HG02885 (cell line): Measurements from ENCODE around the gene ACADVL.

Experiments used
- ATAC-seq: cut with Tn5 transposase; IDR thresholded peaks from one replicate; pipeline ENCODE4 v1.9.1; 2021; ENCODE audit warnings: mild to moderate bottlenecking; ENCODE audit not compliant: unreplicated experiment, poor library complexity

Gene ACADVL

DNA sequence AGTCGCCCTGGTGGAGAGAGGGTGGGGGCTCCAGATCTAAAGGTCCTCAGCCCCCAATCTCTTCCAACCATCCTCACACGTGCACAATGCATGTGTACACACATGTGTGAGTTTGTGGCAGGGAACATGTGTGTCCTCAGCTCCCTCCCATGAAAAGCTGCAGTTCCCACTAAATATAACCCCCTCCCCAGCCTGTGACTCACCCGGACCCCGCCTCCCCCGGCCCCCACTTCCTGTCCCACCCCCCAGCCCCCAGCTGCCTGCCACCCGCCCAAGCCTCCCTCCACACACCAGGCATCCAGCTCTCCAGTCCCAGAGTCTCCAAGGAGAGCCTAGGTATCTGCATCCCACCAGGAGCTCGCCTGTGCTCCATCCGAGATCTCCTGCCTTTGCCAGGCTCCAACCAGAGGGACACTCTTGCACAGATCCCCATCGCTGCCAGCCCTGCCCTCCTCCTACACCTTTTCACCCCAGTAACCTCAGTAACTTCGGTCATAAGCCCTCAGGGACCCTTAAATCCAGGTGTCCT is 4.0 kb upstream of the ACADVL start:
- ATAC-seq: no peak

DNA sequence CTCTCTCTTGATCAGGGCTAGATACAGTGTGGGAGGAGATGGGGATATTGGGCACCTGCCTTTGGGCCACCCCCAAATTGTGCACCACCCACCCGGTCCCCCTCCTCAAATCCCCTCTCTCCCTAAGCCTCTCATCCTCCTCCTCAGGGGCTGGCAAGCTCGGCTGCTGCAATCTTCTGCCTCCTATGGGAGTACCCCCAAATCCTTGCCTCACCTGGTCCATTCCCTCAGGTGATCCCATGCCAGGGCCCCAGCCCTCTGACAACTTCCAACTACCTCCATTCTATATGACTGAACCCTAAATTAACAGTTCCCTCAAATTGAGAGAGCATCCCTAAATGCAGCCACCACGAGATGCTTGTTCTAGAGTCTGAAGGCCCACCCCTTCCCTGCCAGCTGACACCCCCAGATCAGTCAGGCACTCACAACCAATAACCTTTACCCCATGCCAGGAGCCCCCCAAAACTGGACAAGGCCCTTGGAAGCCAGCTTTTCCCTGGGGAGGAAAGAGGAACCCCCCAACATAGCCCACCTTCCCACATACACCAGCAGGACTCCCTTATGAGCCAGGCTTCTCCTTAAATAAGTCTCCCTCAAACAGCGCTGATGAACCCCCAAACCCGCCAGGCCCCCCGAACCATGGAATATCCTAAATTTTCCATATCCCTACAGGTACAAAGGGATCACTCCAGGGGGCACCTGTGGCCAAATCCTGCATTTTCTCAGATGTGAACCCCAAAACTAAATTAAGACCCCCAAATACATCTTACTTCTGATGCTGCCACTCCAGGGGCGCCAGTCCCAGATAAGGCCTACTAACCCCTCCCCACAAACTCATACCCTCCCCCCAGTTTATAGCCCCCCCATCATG is 3.3 kb upstream of the ACADVL start:
- no peak for ATAC-seq

DNA sequence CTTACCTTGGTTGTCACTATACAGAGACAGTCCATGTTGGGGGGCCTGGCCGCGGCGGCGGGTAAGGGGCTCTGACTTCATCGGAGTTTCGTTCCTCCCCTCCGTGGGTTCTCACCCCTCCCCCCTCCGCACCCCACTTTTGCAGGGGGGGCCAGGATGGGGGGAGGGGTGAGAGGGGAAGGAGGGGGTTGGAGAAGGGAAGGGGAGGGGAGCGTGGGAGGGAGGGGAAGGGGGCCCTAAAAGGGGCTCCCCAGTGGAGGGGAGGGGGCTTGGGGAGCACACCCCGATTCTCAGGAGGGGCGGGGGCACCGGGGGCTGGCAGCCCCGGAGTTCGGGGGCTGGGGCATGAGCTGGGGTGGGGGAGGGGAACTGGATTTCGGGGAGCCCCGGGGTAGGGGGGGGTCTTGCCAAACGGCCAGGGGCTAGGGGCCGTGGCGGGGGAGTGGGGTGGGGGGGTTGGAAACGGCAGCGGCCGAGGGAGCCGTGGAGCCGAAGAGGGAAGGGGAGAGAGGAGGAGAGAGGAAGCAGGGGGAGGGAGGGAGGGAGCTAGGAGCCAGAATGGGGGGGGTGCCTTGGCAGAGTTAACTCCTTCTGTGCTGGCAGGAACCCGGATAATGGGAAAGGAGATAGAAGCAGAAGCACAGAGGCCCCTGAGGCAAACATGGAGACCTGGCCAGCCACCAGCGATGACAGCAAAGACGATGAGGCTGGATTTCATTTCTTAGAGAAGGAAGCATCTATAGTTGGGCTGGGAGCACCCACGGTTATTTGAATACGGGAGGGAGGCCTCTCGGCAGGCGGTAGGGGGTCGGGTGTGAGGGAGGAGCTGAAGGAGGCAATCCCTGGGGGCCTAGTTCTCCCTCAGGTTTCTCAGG is 2.4 kb upstream of the ACADVL start:
- ATAC-seq: no peak

DNA sequence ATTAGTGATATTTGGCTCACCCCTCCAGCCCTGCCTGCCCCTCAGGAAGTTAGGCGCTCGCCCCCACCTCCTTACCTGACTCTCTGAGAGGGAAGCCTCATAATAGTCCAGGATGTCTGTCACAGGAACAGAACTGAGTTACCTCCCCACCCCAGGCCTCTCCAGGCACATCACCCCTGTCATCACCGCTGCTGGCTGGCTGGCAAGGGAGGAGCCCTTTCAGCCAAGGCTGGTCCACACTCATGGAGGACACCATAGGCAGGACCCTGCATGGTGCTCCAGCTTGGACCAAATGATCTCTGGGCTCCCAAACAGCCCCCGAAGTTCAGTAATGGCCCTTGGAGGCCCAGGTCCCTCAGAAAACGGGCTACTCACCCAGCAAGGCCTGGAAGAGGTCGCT is 1.6 kb upstream of the ACADVL start:
- ATAC-seq: no peak

DNA sequence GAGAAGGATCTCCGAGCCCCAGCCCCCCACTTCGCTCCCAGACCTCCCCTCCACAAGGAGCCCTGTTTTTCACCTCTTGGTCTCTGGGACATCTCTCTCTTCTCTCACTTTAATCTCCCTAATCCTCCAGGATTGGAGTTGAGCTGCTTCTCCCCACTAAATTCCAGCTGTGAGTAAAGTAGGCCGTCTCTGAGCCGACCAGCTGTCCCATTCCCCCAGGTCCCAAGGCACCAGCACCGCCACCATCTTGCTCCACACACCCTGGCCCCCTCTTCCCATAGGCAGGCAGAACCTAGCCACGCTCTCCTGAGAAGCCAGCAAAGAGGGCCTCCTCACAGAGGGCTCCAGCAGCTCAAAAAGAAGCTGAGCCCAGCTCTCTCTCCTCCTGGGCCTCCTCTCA is 980 bp upstream of the ACADVL start:
- no peak for ATAC-seq

DNA sequence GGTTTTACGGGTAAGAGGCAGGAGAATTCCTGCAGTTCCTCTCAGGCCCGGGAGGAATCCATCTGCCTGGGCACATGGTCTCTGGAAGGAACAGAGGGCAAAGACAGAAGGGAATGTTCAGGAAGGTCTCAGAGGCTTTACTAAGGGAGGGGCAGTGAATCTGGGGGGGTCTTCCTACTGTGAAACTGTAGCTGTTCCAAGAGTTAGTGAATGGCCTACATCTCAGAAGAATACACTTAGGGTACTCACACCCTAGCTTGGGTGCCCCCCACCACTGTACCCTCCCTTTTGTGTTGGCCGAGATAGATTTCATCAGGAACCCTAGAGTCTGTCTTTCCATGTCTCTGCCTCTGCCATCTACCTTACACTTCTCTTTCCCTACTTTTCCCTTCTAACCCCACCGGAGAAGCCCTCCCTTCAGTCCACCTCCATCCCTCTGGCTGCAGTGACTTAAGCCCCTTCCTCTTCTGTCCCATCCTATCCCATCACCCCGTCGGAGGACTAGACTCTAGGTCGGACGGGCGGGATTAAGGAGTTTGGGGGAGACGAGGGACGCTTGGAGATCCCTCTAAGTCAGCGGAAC is 418 bp upstream of the ACADVL start:
- ATAC-seq: no peak

DNA sequence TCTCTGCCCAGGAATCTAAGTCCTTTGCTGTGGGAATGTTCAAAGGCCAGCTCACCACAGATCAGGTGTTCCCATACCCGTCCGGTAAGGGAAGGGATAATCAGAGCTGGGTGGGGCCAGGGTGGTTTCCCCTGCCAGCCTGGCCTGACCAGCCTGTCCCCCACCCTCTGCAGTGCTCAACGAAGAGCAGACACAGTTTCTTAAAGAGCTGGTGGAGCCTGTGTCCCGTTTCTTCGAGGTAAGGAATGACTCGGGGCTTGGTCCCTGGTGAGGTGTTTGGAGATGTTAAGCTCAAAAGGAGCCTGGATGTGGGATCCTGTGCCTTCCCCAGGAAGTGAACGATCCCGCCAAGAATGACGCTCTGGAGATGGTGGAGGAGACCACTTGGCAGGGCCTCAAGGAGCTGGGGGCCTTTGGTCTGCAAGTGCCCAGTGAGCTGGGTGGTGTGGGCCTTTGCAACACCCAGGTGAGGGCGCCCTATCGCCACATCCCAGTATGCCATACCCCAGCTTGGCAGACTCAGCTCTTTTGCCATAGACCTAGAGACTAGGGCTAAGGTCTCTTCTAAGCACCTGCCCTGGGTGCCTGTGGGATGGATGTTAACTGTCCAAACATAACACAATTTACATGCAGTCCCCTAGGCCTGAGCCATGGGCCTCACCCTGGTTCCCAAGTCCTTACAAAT is 997 bp downstream of the ACADVL start:
- ATAC-seq: no peak

DNA sequence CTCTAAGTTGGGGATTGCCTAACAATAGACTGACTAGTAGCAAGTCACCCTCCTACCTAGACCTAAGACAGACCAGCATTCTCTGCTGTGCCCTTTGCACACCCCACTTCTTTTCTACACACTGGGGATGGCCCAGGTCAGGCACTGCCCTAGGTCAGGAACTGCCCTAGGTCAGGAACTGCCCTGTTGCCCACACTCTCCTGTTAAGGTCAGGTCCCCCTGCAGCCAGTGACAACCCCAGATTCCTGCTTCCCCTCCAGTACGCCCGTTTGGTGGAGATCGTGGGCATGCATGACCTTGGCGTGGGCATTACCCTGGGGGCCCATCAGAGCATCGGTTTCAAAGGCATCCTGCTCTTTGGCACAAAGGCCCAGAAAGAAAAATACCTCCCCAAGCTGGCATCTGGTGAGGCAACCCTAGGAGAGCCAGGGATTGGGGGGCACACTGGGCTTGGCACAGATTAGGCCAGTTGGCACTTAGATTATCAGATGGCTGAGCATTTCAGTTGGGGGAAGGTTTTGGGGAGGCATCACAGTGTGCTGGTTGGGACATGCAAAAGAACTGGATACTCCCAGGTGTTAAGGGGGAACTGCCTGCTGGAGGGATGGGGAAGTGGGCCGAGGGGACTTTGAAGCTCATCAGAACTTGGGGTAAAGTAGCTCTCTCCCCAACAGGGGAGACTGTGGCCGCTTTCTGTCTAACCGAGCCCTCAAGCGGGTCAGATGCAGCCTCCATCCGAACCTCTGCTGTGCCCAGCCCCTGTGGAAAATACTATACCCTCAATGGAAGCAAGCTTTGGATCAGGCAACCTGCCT is 1.7 kb downstream of the ACADVL start:
- no peak for ATAC-seq

DNA sequence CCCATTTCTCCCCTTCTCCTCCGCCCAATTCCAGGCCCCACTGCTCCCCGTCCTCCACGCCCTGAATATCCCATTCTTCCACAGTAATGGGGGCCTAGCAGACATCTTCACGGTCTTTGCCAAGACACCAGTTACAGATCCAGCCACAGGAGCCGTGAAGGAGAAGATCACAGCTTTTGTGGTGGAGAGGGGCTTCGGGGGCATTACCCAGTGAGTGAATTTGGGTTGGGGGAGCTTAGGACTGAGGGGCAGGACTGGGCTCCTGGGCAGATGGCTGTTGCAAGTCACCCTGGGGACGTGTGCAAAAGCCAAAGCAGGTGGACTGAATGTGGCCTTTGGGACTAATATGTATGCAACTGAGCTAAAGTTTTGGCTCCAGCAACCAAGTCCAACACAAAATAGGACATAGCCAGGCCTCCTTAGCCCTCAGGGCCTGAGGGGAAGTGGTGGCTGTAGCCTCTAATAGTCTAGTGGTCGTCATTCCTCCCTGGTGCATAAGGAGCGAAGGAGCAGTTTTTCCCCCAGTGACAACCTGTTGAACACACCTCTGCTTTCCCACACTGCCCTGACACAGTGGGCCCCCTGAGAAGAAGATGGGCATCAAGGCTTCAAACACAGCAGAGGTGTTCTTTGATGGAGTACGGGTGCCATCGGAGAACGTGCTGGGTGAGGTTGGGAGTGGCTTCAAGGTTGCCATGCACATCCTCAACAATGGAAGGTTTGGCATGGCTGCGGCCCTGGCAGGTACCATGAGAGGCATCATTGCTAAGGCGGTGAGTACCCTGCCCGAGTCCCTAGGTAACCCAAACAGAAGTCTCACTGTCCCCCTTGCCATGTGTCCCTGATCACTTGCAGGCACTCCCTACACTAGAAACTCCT is 2.6 kb downstream of the ACADVL start:
- no peak for ATAC-seq

DNA sequence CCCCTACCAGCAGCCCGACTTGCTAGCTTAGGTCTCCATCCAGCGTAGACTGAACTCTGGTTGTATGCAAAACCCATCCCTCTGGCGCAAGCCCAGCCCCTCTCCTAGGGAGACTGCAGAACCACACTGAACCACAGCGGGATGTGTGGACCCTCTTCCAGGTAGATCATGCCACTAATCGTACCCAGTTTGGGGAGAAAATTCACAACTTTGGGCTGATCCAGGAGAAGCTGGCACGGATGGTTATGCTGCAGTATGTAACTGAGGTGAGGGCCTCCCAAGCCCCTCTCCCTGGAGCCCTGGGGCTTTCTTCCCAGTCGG is 3.2 kb downstream of the ACADVL start:
- ATAC-seq: no peak

DNA sequence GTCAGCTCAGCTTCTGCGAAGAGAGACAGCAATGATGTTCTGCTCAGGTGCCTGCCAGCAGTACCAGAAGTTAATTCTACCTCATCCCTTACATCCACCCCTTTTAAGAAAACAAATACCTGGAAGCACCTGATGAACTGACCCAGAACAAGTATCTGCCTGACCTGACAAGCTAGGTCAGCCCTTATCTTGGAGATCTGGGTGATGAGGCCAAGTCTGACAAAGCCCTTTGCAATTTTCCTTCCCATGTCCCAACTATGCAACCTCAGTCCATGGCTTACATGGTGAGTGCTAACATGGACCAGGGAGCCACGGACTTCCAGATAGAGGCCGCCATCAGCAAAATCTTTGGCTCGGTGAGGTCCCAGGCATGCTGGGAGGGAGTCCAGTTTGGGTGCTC is 3.6 kb downstream of the ACADVL start:
- no peak for ATAC-seq

DNA sequence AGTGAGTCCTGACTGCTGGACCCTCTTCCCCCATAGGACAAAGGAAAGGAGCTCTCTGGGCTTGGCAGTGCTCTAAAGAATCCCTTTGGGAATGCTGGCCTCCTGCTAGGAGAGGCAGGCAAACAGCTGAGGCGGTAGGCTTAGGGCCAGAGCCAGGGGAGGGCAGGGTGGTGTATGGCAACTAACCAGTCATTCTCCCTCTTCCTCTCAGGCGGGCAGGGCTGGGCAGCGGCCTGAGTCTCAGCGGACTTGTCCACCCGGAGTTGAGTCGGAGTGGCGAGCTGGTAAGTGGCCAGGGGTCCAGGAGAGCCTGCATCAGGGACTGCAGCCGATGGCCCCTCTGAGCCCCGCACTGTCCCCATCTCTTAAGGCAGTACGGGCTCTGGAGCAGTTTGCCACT is 4.4 kb downstream of the ACADVL start:
- ATAC-seq: no peak

DNA sequence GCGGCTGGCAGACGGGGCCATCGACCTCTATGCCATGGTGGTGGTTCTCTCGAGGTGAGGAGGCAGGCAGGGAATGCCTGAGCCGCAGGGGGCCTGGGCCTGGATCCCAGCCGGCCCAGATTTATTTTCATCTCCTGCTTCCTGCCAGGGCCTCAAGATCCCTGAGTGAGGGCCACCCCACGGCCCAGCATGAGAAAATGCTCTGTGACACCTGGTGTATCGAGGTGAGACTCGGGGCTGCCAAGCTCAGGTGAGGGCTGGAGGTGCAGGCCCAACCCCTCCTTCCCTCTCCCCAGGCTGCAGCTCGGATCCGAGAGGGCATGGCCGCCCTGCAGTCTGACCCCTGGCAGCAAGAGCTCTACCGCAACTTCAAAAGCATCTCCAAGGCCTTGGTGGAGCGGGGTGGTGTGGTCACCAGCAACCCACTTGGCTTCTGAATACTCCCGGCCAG is 4.9 kb downstream of the ACADVL start:
- no peak for ATAC-seq

DNA sequence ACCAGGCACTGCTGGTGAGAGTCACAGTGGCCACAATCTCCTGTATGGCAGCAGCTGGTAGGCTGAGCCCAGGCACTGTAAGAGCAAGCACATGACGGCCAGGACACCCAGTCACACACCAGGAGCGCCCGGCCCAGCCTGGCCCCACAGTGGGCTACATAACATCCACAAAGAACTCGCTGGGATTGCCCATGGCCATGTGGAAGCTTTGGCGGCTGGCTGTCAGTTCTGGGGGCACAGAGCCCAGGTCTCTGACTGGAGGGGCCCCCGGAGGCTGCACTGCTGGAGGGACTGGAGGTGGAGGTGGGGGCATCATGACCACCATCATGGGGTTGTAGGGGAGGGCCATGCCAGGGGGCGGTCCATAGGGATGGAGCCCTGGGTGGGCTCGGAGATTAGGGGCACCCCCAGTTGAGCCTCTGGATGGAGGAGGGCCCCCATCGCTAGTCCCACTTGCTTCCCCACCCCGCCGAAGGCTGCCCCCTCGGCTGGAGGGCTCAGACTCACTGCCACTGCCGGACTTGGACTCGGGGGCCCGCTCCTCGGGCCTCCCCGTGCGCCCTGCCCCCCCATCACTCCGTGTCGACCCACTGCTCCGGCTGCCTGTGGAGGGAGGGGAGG is 6.1 kb downstream of the ACADVL start:
- ATAC-seq: no peak

DNA sequence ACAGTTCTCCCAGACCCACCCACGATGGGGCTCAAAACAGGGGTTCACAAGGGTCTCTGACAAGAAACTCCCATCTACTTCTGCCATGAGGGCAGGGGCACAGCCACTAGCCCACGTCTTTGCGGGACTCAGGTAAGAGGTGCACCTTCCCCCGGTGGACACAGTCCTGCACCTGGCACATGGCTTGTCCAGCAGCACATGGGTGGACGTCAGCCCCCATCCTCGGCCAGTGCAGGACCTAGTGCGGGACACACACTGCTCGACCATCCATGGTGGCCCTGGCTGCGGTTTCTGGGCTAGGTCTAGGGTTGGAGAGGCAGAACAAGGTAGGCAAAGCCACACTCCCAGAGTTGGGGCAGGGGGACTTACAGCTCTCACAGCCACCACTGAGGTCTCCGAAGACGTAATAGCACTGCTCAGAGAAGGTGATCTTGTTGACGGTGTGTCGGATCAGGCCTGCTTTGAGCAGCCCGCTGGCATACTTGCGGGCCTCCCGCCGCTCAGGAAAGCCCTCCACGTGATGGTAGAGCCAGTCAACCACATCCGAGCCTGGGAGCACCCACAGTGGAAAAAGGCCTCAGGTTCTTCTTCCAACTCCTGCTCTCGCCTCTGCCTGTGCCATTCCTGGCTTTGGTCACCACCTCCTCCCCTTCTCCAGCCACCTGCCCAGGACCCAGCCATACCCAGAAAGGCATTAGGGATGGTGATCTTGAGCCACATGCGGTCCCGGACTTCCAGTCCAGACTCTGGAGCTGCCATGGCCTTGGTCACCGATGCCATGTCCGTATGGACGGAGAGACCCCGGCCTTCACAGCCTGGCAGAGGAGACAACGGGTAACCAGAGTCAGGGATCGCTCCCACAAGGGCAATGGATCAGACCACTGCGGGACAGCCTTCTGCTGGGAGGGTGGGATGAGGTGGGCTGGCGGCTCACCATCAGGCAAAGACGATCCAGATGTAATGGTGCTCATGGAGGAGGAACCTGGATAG is 7.3 kb downstream of the ACADVL start:
- ATAC-seq: no peak

DNA sequence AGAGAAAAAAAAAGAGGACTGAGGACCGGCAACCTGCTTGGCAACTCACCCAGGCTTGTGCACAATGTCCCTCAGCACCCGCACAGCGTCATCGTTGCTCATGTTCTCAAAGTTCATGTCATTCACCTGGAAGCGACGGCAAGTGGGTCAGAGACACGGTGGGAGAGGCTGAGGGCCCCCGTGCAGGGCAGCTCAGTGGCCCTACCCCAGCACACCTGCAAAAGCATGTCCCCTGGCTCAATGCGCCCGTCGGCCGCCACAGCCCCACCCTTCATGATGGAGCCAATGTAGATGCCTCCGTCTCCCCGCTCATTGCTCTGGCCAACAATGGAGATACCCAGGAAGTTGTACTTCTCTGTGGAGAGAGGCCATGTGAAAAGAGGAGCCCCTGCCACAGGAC is 9.2 kb downstream of the ACADVL start:
- no peak for ATAC-seq

DNA sequence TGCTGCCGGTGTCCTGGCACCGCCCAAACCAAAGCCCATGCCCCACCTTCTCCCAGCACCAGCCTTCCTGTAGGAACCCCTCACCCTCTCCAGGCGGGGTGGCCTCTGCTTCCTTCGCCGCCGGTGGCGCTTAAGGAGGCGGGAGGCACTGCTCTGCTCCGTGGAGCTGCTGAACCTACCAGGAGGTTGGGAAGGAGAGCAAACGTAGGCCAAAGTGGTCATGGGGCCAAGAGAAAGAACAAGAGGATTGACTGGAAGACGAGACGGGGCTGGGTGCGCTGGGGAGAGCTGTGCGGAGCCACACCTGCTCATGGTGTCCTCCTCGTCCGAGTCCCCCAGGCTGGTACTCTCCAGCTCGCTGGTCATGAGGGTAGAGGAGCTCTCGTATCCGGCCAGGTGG is 9.8 kb downstream of the ACADVL start:
- no peak for ATAC-seq
